SK-N-SH treated with all-trans-retinoic acid at 6 μM for 48 hours (cell line): ENCODE results near the gene MSMP.

Source experiments
- ATAC-seq: fragments of 200-7000 bp; cut with Tn5 transposase; 3 replicates; pipeline ENCODE4 v1.9.1; 2020; ENCODE audit warnings: mild to moderate bottlenecking, moderate library complexity
- ARNTL ChIP-seq: fragments of 450-650 bp; formaldehyde crosslinking; IDR thresholded peaks from 2 replicates; pipeline ENCODE4 v1.5.0; 2020; ENCODE audit warnings: low read depth, mild to moderate bottlenecking, moderate library complexity, borderline replicate concordance
- CSDC2 ChIP-seq: fragments of 250-450 bp; sonication (Bioruptor Pico); IDR thresholded peaks from 2 replicates; pipeline ENCODE4 v1.5.0; 2020; ENCODE audit warnings: mild to moderate bottlenecking, moderate library complexity
- ESRRG ChIP-seq: fragments of 250-450 bp; sonication (Bioruptor Pico); IDR thresholded peaks from 2 replicates; pipeline ENCODE4 v1.6.1; 2021; ENCODE audit warnings: mild to moderate bottlenecking
- ISL1 ChIP-seq: fragments of 250-450 bp; sonication (Bioruptor Pico); IDR thresholded peaks from 2 replicates; pipeline ENCODE4 v2.1.2; 2022; ENCODE audit warnings: mild to moderate bottlenecking, moderate library complexity
- PPARA ChIP-seq: fragments of 250-450 bp; sonication (Bioruptor Pico); IDR thresholded peaks from 2 replicates; pipeline ENCODE4 v1.5.0; 2020; ENCODE audit warnings: mild to moderate bottlenecking, borderline replicate concordance
- RARB ChIP-seq: fragments of 250-450 bp; sonication (Bioruptor Pico); IDR thresholded peaks from 2 replicates; pipeline ENCODE4 v1.8.0; 2021; ENCODE audit warnings: mild to moderate bottlenecking, moderate library complexity
- SNAI2 ChIP-seq: fragments of 250-450 bp; sonication (Bioruptor Pico); IDR thresholded peaks from 2 replicates; pipeline ENCODE4 v1.5.0; 2020; ENCODE audit warnings: mild to moderate bottlenecking, moderate library complexity
- TCF4 ChIP-seq: fragments of 250-450 bp; sonication (Bioruptor Pico); IDR thresholded peaks from 2 replicates; pipeline ENCODE4 v1.8.0; 2021; ENCODE audit warnings: mild to moderate bottlenecking, moderate library complexity, borderline replicate concordance
- TOX ChIP-seq: fragments of 250-450 bp; sonication (Bioruptor Pico); IDR thresholded peaks from 2 replicates; pipeline ENCODE4 v1.8.0; 2021; ENCODE audit warnings: mild to moderate bottlenecking, moderate library complexity, borderline replicate concordance
- ZC3H10 ChIP-seq: fragments of 250-450 bp; sonication (Bioruptor Pico); IDR thresholded peaks from 2 replicates; pipeline ENCODE4 v1.5.1; 2021; ENCODE audit warnings: mild to moderate bottlenecking, moderate library complexity
- ZFP3 ChIP-seq: fragments of 250-450 bp; sonication (Bioruptor Pico); IDR thresholded peaks from 2 replicates; pipeline ENCODE4 v1.5.0; 2020; ENCODE audit warnings: mild to moderate bottlenecking, moderate library complexity
- ZFP30 ChIP-seq: fragments of 450-650 bp; formaldehyde crosslinking; IDR thresholded peaks from 2 replicates; pipeline ENCODE4 v1.5.0; 2022; ENCODE audit warnings: mild to moderate bottlenecking, moderate library complexity
- ZNF565 ChIP-seq: fragments of 450-650 bp; formaldehyde crosslinking; conservative IDR thresholded peaks from 2 replicates; pipeline ENCODE4 v1.5.0; 2020; ENCODE audit warnings: low read depth, mild to moderate bottlenecking, moderate library complexity
- ZNF70 ChIP-seq: fragments of 450-650 bp; formaldehyde crosslinking; IDR thresholded peaks from 2 replicates; pipeline ENCODE4 v1.5.0; 2020; ENCODE audit warnings: mild to moderate bottlenecking, moderate library complexity
- ZNF8 ChIP-seq: fragments of 450-650 bp; formaldehyde crosslinking; IDR thresholded peaks from 2 replicates; pipeline ENCODE4 v1.5.0; 2020; ENCODE audit warnings: mild to moderate bottlenecking, moderate library complexity
- TF ChIP-seq, protein P1 (sequence below): fragments of 250-450 bp; sonication (Bioruptor Pico); IDR thresholded peaks from 2 replicates; pipeline ENCODE4 v1.5.1; 2020; ENCODE audit warnings: low read depth, mild to moderate bottlenecking, moderate library complexity
- TF ChIP-seq, protein P2 (sequence below): fragments of 250-450 bp; sonication (Bioruptor Pico); IDR thresholded peaks from 2 replicates; pipeline ENCODE4 v1.8.0; 2021; ENCODE audit warnings: low read depth, mild to moderate bottlenecking, moderate library complexity, borderline replicate concordance
- TF ChIP-seq, protein P3 (sequence below): fragments of 250-450 bp; sonication (Bioruptor Pico); IDR thresholded peaks from 2 replicates; pipeline ENCODE4 v1.5.0; 2020; ENCODE audit warnings: mild to moderate bottlenecking, moderate library complexity
- TF ChIP-seq, protein P4 (sequence below): fragments of 250-450 bp; sonication (Bioruptor Pico); IDR thresholded peaks from 2 replicates; pipeline ENCODE4 v1.5.1; 2021; ENCODE audit warnings: mild to moderate bottlenecking, moderate library complexity
- TF ChIP-seq, protein P5 (sequence below): fragments of 250-450 bp; sonication (Bioruptor Pico); IDR thresholded peaks from 2 replicates; pipeline ENCODE4 v1.8.0; 2020; ENCODE audit warnings: mild to moderate bottlenecking, moderate library complexity, borderline replicate concordance

MSMP gene

DNA sequence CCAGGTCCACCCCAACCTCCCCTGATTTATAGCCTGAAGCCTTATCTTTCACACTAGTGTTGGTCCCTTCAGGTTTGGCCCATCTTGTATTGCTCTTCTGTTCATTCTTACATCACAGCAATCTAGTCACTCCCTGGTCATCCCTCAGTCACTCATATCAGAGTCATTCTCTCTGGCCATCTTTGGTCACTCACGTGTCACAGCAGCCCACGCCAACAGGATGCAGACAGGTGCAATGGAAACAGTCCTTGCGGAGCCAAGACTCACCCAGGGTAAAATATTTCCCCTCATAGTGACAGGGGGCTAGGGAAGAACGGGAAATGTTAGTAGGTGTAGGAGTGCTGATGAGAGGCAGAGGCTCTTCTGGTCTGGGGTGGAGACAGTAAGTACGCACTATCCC lies 610 bp downstream of the MSMP start (continued):
- TF ChIP-seq CSDC2 (CRISPR knock-in tag) (no peak), SNAI2 (CRISPR knock-in tag) (no peak)
- TF ChIP-seq, protein P1, sequence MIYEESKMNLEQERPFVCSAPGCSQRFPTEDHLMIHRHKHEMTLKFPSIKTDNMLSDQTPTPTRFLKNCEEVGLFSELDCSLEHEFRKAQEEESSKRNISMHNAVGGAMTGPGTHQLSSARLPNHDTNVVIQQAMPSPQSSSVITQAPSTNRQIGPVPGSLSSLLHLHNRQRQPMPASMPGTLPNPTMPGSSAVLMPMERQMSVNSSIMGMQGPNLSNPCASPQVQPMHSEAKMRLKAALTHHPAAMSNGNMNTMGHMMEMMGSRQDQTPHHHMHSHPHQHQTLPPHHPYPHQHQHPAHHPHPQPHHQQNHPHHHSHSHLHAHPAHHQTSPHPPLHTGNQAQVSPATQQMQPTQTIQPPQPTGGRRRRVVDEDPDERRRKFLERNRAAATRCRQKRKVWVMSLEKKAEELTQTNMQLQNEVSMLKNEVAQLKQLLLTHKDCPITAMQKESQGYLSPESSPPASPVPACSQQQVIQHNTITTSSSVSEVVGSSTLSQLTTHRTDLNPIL: no peak
- TF ChIP-seq, protein P2, sequence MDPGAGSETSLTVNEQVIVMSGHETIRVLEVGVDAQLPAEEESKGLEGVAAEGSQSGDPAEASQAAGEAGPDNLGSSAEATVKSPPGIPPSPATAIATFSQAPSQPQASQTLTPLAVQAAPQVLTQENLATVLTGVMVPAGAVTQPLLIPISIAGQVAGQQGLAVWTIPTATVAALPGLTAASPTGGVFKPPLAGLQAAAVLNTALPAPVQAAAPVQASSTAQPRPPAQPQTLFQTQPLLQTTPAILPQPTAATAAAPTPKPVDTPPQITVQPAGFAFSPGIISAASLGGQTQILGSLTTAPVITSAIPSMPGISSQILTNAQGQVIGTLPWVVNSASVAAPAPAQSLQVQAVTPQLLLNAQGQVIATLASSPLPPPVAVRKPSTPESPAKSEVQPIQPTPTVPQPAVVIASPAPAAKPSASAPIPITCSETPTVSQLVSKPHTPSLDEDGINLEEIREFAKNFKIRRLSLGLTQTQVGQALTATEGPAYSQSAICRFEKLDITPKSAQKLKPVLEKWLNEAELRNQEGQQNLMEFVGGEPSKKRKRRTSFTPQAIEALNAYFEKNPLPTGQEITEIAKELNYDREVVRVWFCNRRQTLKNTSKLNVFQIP: no peak
- TF ChIP-seq, protein P3, sequence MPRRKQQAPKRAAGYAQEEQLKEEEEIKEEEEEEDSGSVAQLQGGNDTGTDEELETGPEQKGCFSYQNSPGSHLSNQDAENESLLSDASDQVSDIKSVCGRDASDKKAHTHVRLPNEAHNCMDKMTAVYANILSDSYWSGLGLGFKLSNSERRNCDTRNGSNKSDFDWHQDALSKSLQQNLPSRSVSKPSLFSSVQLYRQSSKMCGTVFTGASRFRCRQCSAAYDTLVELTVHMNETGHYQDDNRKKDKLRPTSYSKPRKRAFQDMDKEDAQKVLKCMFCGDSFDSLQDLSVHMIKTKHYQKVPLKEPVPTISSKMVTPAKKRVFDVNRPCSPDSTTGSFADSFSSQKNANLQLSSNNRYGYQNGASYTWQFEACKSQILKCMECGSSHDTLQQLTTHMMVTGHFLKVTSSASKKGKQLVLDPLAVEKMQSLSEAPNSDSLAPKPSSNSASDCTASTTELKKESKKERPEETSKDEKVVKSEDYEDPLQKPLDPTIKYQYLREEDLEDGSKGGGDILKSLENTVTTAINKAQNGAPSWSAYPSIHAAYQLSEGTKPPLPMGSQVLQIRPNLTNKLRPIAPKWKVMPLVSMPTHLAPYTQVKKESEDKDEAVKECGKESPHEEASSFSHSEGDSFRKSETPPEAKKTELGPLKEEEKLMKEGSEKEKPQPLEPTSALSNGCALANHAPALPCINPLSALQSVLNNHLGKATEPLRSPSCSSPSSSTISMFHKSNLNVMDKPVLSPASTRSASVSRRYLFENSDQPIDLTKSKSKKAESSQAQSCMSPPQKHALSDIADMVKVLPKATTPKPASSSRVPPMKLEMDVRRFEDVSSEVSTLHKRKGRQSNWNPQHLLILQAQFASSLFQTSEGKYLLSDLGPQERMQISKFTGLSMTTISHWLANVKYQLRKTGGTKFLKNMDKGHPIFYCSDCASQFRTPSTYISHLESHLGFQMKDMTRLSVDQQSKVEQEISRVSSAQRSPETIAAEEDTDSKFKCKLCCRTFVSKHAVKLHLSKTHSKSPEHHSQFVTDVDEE (CRISPR knock-in tag): no peak

DNA sequence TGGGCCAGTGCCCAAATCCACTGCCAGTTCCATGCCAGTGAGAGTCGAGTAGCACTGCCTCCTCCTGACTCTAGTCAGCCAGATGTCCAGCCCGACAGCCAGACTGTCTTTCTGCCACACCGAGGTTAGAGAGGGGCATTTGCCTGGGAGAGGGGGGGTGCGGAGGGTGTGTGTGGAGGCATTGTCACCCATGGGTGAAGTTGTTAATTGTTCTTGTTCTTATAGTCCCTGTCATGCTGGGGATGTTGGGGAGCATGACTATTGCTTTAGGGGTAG lies 3.9 kb downstream of the MSMP start:
- ATAC-seq: no peak
- no peak for TF ChIP-seq ZNF565
- no peak for TF ChIP-seq ZFP30 (CRISPR knock-in tag)
- TF ChIP-seq ZC3H10 (CRISPR knock-in tag): no peak
- no peak for TF ChIP-seq ZNF70 (CRISPR knock-in tag)
- TF ChIP-seq, protein P4, sequence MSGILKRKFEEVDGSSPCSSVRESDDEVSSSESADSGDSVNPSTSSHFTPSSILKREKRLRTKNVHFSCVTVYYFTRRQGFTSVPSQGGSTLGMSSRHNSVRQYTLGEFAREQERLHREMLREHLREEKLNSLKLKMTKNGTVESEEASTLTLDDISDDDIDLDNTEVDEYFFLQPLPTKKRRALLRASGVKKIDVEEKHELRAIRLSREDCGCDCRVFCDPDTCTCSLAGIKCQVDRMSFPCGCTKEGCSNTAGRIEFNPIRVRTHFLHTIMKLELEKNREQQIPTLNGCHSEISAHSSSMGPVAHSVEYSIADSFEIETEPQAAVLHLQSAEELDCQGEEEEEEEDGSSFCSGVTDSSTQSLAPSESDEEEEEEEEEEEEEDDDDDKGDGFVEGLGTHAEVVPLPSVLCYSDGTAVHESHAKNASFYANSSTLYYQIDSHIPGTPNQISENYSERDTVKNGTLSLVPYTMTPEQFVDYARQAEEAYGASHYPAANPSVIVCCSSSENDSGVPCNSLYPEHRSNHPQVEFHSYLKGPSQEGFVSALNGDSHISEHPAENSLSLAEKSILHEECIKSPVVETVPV (CRISPR knock-in tag): no peak
- no peak for TF ChIP-seq CSDC2 (CRISPR knock-in tag)
- TF ChIP-seq, protein P1: no peak
- TF ChIP-seq RARB: no peak
- TF ChIP-seq, protein P5, sequence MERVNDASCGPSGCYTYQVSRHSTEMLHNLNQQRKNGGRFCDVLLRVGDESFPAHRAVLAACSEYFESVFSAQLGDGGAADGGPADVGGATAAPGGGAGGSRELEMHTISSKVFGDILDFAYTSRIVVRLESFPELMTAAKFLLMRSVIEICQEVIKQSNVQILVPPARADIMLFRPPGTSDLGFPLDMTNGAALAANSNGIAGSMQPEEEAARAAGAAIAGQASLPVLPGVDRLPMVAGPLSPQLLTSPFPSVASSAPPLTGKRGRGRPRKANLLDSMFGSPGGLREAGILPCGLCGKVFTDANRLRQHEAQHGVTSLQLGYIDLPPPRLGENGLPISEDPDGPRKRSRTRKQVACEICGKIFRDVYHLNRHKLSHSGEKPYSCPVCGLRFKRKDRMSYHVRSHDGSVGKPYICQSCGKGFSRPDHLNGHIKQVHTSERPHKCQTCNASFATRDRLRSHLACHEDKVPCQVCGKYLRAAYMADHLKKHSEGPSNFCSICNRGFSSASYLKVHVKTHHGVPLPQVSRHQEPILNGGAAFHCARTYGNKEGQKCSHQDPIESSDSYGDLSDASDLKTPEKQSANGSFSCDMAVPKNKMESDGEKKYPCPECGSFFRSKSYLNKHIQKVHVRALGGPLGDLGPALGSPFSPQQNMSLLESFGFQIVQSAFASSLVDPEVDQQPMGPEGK (CRISPR knock-in tag): no peak
- TF ChIP-seq SNAI2 (CRISPR knock-in tag): no peak
- no peak for TF ChIP-seq ISL1
- TF ChIP-seq, all 23 proteins: peak for 0

DNA sequence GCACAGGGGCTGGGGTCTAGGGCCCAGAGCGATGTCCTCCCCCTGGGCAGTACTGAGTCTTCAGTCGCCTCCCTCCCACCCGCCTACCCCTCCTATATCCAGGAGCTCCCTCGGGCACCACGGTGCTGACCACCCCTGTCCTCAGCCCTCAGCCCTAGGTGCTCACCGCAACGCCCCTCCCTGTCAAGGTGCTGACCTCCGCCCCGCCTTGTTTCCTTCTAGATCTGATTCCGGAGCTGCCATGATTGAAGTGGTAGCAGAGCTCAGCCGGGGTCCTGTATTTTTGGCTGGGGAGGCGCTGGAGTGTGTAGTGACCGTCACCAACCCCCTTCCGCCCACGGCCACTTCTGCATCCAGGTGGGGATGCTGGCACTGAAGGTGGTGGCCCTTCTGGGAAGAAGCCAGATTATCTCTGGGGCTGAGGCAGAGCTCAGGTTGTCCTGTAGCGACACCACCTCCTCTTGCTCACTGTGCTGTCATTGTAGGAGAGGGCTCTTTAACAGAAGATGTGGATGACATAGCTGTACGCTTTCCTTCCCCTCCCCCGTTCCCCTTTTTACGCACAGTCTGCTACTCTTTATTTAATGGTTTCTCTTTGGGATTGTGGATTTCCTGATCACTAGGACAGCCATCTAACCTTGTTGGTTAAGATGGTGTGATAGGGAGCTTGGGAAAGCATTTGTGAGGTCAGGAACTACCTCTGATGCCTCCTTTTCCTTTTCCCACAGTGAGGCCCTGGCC lies 4.4 kb downstream of the MSMP start:
- peak; percentile 46 for ATAC-seq
- TF ChIP-seq PPARA (CRISPR knock-in tag) (no peak), CSDC2 (CRISPR knock-in tag) (no peak), ZNF8 (CRISPR knock-in tag) (no peak), ARNTL (CRISPR knock-in tag) (no peak), ESRRG (no peak), ZFP3 (no peak), ISL1 (no peak), TCF4 (CRISPR knock-in tag) (no peak), SNAI2 (CRISPR knock-in tag) (no peak), ZFP30 (CRISPR knock-in tag) (no peak), TOX (CRISPR knock-in tag) (no peak)
- TF ChIP-seq, protein P5 (CRISPR knock-in tag): no peak
- TF ChIP-seq, protein P1: no peak
